HEK293 (cell line): Measurements from ENCODE around the gene CWC22.

ENCODE experiments used
- CTCF ChIA-PET: fragments of 350-600 bp; formaldehyde crosslinking; extraction: SDS; loops from one replicate; lab custom pipeline; 2021; ENCODE audit warnings: antibody characterized with exemption; lab: Yijun Ruan, JAX
- POLR2A ChIA-PET: fragments of 300-600 bp; formaldehyde crosslinking; extraction: SDS; loops from one replicate; lab custom pipeline; 2020; ENCODE audit warnings: antibody characterized with exemption, inconsistent platforms; lab: Yijun Ruan, JAX
- H3K27ac ChIP-seq: fragments of 200-500 bp; sonication (Bioruptor generic); 2 replicates; pipeline ENCODE4 v1.5.1; 2014; ENCODE audit warnings: low read depth, low read length, control low read depth, inconsistent platforms; ENCODE audit errors: extremely low read depth
- H3K36me3 ChIP-seq, 2 experiments: fragments of 200-500 bp in 1 of 2; sonication (Bioruptor generic) in 1 of 2; 1 replicate in 1 of 2; 2 replicates in 1 of 2; pipeline ENCODE4 v1.5.1; 2014 to 2017; ENCODE audit warnings: inconsistent platforms in 2 of 2, low read length in 2 of 2; ENCODE audit not compliant: control insufficient read depth in 2 of 2, insufficient read depth in 1 of 2
- H3K4me1 ChIP-seq: fragments of 200-500 bp; sonication (Bioruptor generic); 2 replicates; pipeline ENCODE4 v1.5.1; 2014; ENCODE audit warnings: mild to moderate bottlenecking, low read length, inconsistent platforms; ENCODE audit not compliant: control insufficient read depth, insufficient read depth
- H3K4me3 ChIP-seq: 2 replicates; pipeline ENCODE4 v1.5.1; 2011; ENCODE audit warnings: low read depth, mild to moderate bottlenecking, control low read depth, low read length, moderate library complexity
- H3K9me3 ChIP-seq: fragments of 200-500 bp; sonication (Bioruptor generic); 2 replicates; pipeline ENCODE4 v1.5.1; 2014; ENCODE audit warnings: low read depth, low read length, inconsistent platforms; ENCODE audit not compliant: control insufficient read depth, insufficient read depth
- GLI2 ChIP-seq: fragments of 450-650 bp; formaldehyde crosslinking; IDR thresholded peaks from 2 replicates; pipeline ENCODE4; 2017; ENCODE audit warnings: missing biosample characterization, missing genetic modification characterization, low read depth, borderline replicate concordance
- HOXA7 ChIP-seq: sonication (generic); formaldehyde crosslinking; IDR thresholded peaks from 2 replicates; pipeline ENCODE4 v1.8.1; 2022; ENCODE audit warnings: missing genetic modification reagents, borderline replicate concordance
- HOXD13 ChIP-seq: sonication (generic); formaldehyde crosslinking; IDR thresholded peaks from 2 replicates; pipeline ENCODE4 v1.8.0; 2022; ENCODE audit warnings: missing genetic modification reagents, borderline replicate concordance
- KLF1 ChIP-seq: fragments of 450-650 bp; formaldehyde crosslinking; IDR thresholded peaks from 2 replicates; pipeline ENCODE4 v1.5.1; 2016; ENCODE audit warnings: missing biosample characterization, missing genetic modification characterization
- KLF8 ChIP-seq: fragments of 450-650 bp; formaldehyde crosslinking; IDR thresholded peaks from 2 replicates; pipeline ENCODE4 v1.5.1; 2016; ENCODE audit warnings: missing biosample characterization, missing genetic modification characterization
- OVOL3 ChIP-seq: fragments of 450-650 bp; formaldehyde crosslinking; IDR thresholded peaks from 2 replicates; pipeline ENCODE4 v1.5.1; 2016; ENCODE audit warnings: missing biosample characterization, missing genetic modification characterization
- PRDM10 ChIP-seq: fragments of 450-650 bp; formaldehyde crosslinking; IDR thresholded peaks from 2 replicates; pipeline ENCODE4 v1.5.1; 2016; ENCODE audit warnings: missing biosample characterization, missing genetic modification characterization
- ZBTB49 ChIP-seq: fragments of 450-650 bp; formaldehyde crosslinking; IDR thresholded peaks from 2 replicates; pipeline ENCODE4 v1.5.1; 2016; ENCODE audit warnings: missing biosample characterization, missing genetic modification characterization, low read depth
- ZFP37 ChIP-seq: fragments of 450-650 bp; formaldehyde crosslinking; IDR thresholded peaks from 2 replicates; pipeline ENCODE4 v1.5.1; 2016; ENCODE audit warnings: missing biosample characterization, missing genetic modification characterization
- ZNF112 ChIP-seq: fragments of 450-650 bp; formaldehyde crosslinking; IDR thresholded peaks from 2 replicates; pipeline ENCODE4 v1.5.0; 2017; ENCODE audit warnings: missing biosample characterization, missing genetic modification characterization
- ZNF155 ChIP-seq: fragments of 450-650 bp; formaldehyde crosslinking; IDR thresholded peaks from 2 replicates; pipeline ENCODE4 v1.5.1; 2016; ENCODE audit warnings: missing biosample characterization, missing genetic modification characterization
- ZNF24 ChIP-seq: fragments of 450-650 bp; formaldehyde crosslinking; IDR thresholded peaks from 2 replicates; pipeline ENCODE4 v1.5.1; 2016; ENCODE audit warnings: missing biosample characterization, missing genetic modification characterization
- ZNF280C ChIP-seq: fragments of 450-650 bp; formaldehyde crosslinking; IDR thresholded peaks from 2 replicates; pipeline ENCODE4 v1.5.1; 2016; ENCODE audit warnings: missing biosample characterization, missing genetic modification characterization
- ZNF37A ChIP-seq: fragments of 450-650 bp; IDR thresholded peaks from 2 replicates; pipeline ENCODE4 v1.5.1; 2018; ENCODE audit warnings: missing biosample characterization, missing genetic modification characterization
- ZNF394 ChIP-seq: fragments of 450-650 bp; formaldehyde crosslinking; IDR thresholded peaks from 2 replicates; pipeline ENCODE4 v1.5.1; 2016; ENCODE audit warnings: missing biosample characterization, missing genetic modification characterization, mild to moderate bottlenecking, moderate library complexity, borderline replicate concordance
- ZNF398 ChIP-seq: fragments of 450-650 bp; formaldehyde crosslinking; IDR thresholded peaks from 2 replicates; pipeline ENCODE4 v1.5.1; 2017; ENCODE audit warnings: missing biosample characterization, missing genetic modification characterization
- ZNF544 ChIP-seq: fragments of 450-650 bp; formaldehyde crosslinking; IDR thresholded peaks from 2 replicates; pipeline ENCODE4 v1.5.0; 2017; ENCODE audit warnings: missing biosample characterization, missing genetic modification characterization
- ZNF596 ChIP-seq: fragments of 450-650 bp; IDR thresholded peaks from 2 replicates; pipeline ENCODE4 v1.5.0; 2018; ENCODE audit warnings: missing biosample characterization, mild to moderate bottlenecking, missing genetic modification characterization, moderate library complexity
- ZNF623 ChIP-seq: fragments of 450-650 bp; formaldehyde crosslinking; IDR thresholded peaks from 2 replicates; pipeline ENCODE4 v1.5.1; 2016; ENCODE audit warnings: missing biosample characterization, missing genetic modification characterization
- ZNF629 ChIP-seq: fragments of 450-650 bp; formaldehyde crosslinking; IDR thresholded peaks from 2 replicates; pipeline ENCODE4 v1.5.1; 2017; ENCODE audit warnings: missing biosample characterization, missing genetic modification characterization
- ZNF654 ChIP-seq: fragments of 450-650 bp; formaldehyde crosslinking; IDR thresholded peaks from 2 replicates; pipeline ENCODE4 v1.5.1; 2016; ENCODE audit warnings: low read depth, missing biosample characterization, missing genetic modification characterization
- ZNF664 ChIP-seq: fragments of 450-650 bp; formaldehyde crosslinking; IDR thresholded peaks from 2 replicates; pipeline ENCODE4 v1.5.1; 2016; ENCODE audit warnings: missing biosample characterization, missing genetic modification characterization

Gene CWC22

GRCh38 chr2:179952658-179953057, 54.4 kb downstream of the CWC22 start:
- POLR2A ChIA-PET, result no interaction called here

GRCh38 chr2:179951680-179952079, 55.4 kb downstream of the CWC22 start:
- ChIA-PET CTCF (interaction anchor here (0.6 kb wide), 1 partner anchor 1155 kb away, joined by 3 read pairs; no protein-coding TSS in a partner anchor), POLR2A (no interaction called here)
- H3K27ac ChIP-seq, result no peak overlapping the region
- H3K4me3 ChIP-seq, result no peak overlapping the region
- H3K4me1 ChIP-seq, result no peaks in the 10 kb centered on the region
- H3K9me3 ChIP-seq, result no peaks in the 10 kb centered on the region
- H3K36me3 ChIP-seq, result peaks cover 23 to 70% of the 10 kb centered on the region in 2 experiments
- TF ChIP-seq ZNF155 (tag by site-specific recombination), result no peak
- TF ChIP-seq ZNF112 (tag by site-specific recombination), result no peak
- TF ChIP-seq ZNF24 (tag by site-specific recombination), result no peak
- TF ChIP-seq OVOL3, result no peak
- TF ChIP-seq ZNF37A, result no peak
- TF ChIP-seq KLF8, result no peak
- no peak for TF ChIP-seq ZNF280C (tag by site-specific recombination)
- no peak for TF ChIP-seq ZFP37
- TF ChIP-seq ZNF596, result no peak
- no peak for TF ChIP-seq KLF1 (tag by site-specific recombination)
- TF ChIP-seq ZBTB49 (tag by site-specific recombination), result no peak
- TF ChIP-seq HOXA7, result no peak
- TF ChIP-seq ZNF623 (tag by site-specific recombination), result no peak
- no peak for TF ChIP-seq ZNF654 (tag by site-specific recombination)
- TF ChIP-seq ZNF394, result no peak
- TF ChIP-seq ZNF664 (tag by site-specific recombination), result no peak

More at GRCh38 chr2:179952658-179953057, 54.4 kb downstream of the CWC22 start:
- no peaks in the 10 kb centered on the region for H3K4me1 ChIP-seq
- no peak overlapping the region for H3K27ac ChIP-seq
- H3K4me3 ChIP-seq, result no peak overlapping the region
- H3K36me3 ChIP-seq, result peaks cover 23 to 63% of the 10 kb centered on the region in 2 experiments
- TF ChIP-seq ZNF398 (tag by site-specific recombination) (no peak), ZNF629 (tag by site-specific recombination) (no peak), ZNF544 (tag by site-specific recombination) (no peak), PRDM10 (tag by site-specific recombination) (no peak), GLI2 (tag by site-specific recombination) (no peak), HOXD13 (CRISPR knock-in tag) (no peak)
- CTCF ChIA-PET, result no interaction called here
- H3K9me3 ChIP-seq, result no peaks in the 10 kb centered on the region
